Tibial artery (tissue), 4 donors: Measurements from ENCODE around the gene ASB15.

Experiments
- DNase-seq, 2 donors: peaks; one replicate each; pipeline ENCODE4 v3.0.0-alpha.2; 2019
- H3K27ac ChIP-seq, 2 donors: fragments of 200-600 bp; sonication (generic) in 1 of 2; 1 replicate in 1 of 2; 2 replicates in 1 of 2; pipeline ENCODE4 v1.5.1; 2018 to 2019; ENCODE audit warnings: mild to moderate bottlenecking in 1 of 2
- H3K27me3 ChIP-seq, 2 donors: fragments of 200-600 bp; sonication (generic) in 1 of 2; one replicate each; pipeline versions ENCODE4 v1.5.1 to v1.6.0; 2016 to 2019
- H3K36me3 ChIP-seq, 3 donors: fragments of 200-600 bp; sonication (generic) in 2 of 3; one replicate each; pipeline ENCODE4 v1.5.1; 2016 to 2019; ENCODE audit warnings: mild to moderate bottlenecking in 2 of 3
- H3K4me1 ChIP-seq, 4 donors: fragments of 200-600 bp; sonication (generic) in 2 of 4; 1 replicate in 3 of 4; 2 replicates in 1 of 4; pipeline ENCODE4 v1.5.1; 2016 to 2019
- H3K4me3 ChIP-seq, 2 donors: fragments of 200-600 bp; sonication (generic) in 1 of 2; 1 replicate in 1 of 2; 2 replicates in 1 of 2; pipeline ENCODE4 v1.5.1; 2018 to 2019; ENCODE audit warnings: mild to moderate bottlenecking in 2 of 2
- H3K9me3 ChIP-seq, 3 donors: fragments of 200-600 bp; sonication (generic) in 1 of 3; one replicate each; pipeline ENCODE4 v1.5.1; 2016 to 2019
- intact Hi-C: fragments of 100-400 bp; cut with DNase I; formaldehyde crosslinking; loops from one replicate; pipeline ENCODE4 v1.15.0; 2023; ENCODE audit warnings: low total_unique reads
- TF ChIP-seq, protein P1 (sequence below), 2 experiments: fragments of 200-600 bp in 1 of 2; fragments of 450-650 bp in 1 of 2; IDR thresholded peaks; one replicate each; pipeline ENCODE4 v1.5.1; 2017 to 2019; ENCODE audit warnings: antibody characterized with exemption in 2 of 2, mild to moderate bottlenecking in 1 of 2, moderate library complexity in 1 of 2

Gene ASB15

DNA sequence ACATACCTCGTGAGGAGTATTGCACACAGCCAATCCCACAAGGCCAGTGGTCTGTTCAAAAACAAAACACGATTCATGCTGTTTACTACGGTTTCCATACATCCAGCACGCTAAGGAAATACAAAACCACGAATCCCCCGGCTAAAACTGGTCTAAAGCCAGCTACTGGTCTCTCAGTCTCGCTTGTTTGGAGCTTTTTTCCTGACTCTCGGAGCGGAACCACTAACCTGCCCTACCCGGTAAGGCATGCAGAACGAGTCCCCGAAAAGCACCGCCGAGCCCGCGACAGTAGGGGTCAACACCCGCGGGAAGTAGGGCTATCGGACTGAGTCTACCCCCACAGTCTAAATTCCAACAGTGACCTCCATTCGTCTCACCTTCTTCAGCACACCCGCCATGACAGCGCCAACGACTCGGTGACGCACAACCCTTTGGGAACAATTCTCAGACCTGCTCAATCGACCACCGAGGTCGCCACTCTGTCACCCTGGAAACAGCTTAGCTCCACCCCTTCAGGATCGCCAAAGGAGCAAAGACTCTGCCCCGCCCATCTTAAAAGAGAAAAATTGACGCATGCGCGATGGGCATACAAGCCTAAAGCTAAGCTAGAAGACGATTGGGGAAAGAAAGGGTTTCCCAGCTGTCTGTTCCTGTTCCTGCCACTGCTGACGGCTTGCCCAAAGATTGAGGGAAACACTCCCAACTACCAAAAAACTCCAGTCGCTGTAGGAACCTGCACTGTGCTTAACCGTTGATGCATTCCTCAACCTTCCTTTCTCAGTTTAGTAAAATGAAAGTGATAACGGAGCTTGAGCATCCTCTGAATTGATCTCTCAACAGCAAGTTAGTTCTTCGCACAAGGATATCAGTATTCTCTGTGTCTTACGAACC lies 44.0 kb upstream of the ASB15 start, which contains the start of gene NDUFA5:
Gene NDUFA5 (minus strand): TSS at position 421 of the 891 bp plus-strand sequence. CDS start 23 bp downstream, at position 398.
- TF ChIP-seq, protein P1, sequence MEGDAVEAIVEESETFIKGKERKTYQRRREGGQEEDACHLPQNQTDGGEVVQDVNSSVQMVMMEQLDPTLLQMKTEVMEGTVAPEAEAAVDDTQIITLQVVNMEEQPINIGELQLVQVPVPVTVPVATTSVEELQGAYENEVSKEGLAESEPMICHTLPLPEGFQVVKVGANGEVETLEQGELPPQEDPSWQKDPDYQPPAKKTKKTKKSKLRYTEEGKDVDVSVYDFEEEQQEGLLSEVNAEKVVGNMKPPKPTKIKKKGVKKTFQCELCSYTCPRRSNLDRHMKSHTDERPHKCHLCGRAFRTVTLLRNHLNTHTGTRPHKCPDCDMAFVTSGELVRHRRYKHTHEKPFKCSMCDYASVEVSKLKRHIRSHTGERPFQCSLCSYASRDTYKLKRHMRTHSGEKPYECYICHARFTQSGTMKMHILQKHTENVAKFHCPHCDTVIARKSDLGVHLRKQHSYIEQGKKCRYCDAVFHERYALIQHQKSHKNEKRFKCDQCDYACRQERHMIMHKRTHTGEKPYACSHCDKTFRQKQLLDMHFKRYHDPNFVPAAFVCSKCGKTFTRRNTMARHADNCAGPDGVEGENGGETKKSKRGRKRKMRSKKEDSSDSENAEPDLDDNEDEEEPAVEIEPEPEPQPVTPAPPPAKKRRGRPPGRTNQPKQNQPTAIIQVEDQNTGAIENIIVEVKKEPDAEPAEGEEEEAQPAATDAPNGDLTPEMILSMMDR (IDR thresholded peaks at IDR 0.05), result no peak
- intact Hi-C loops, result loop anchor here (1.0 kb wide), 1 partner anchor 19 kb away; no protein-coding TSS in a partner anchor
- Histone ChIP-seq H3K27me3 (no peaks in the 10 kb centered on the region), H3K36me3 (peaks cover 0 to 8% (median 0%) of the 10 kb centered on the region in 3 donors), H3K4me1 (peaks cover 0 to 33% (median 18%) of the 10 kb centered on the region in 4 donors), H3K27ac (peak within 1 kb of the TSS; percentile 88 to 94), H3K4me3 (peak within 1 kb of the TSS; percentile 94 to 96), H3K9me3 (no peaks in the 10 kb centered on the region)
- DNase-seq, result peak; percentile 98 to 99

- DNase-seq, result no peak
- no peaks in the 10 kb centered on the region for H3K9me3 ChIP-seq
- H3K4me1 ChIP-seq, result peaks cover 0 to 33% (median 18%) of the 10 kb centered on the region in 4 donors
- H3K27me3 ChIP-seq, result no peaks in the 10 kb centered on the region
- intact Hi-C loops, result no loop called here
- peak overlapping the region; percentile 94 to 96 for H3K4me3 ChIP-seq
- peak overlapping the region; percentile 88 to 94 for H3K27ac ChIP-seq
- TF ChIP-seq, protein P1 (IDR thresholded peaks at IDR 0.05), result no peak
- H3K36me3 ChIP-seq, result peaks cover 0 to under 1% (median 0%) of the 10 kb centered on the region in 3 donors
Measured at GRCh38 chr7:123558289-123558874, 43.2 kb upstream of the ASB15 start.

DNA sequence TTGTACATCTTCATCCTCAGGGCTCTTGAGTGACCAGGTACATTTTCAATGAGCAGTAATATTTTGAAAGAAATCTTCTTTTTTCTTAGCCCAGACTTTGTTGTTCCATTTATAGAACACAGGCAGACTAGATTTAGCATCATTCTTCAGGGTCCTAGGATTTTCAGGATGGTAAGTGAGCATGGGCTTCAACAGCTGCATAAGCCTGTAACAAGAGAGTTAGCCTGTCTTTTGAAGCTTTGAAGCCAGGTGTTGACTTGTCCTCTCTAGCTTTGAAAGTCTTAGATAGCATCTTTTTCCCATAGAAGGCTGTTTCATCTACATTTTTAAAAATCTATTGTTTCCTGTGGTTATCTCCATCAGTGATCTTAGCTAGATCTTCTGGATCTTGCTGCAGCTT lies 39.5 kb upstream of the ASB15 start:
- H3K27ac ChIP-seq, result no peak overlapping the region
- H3K27me3 ChIP-seq, result no peaks in the 10 kb centered on the region
- DNase-seq, result no peak
- intact Hi-C loops, result no loop called here
- H3K4me3 ChIP-seq, result no peak overlapping the region
- H3K9me3 ChIP-seq, result no peaks in the 10 kb centered on the region
- H3K4me1 ChIP-seq, result peaks cover 0 to 4% (median 0%) of the 10 kb centered on the region in 4 donors
- TF ChIP-seq, protein P1 (IDR thresholded peaks at IDR 0.05), result no peak
- H3K36me3 ChIP-seq, result no peaks in the 10 kb centered on the region

GRCh38 chr7:123569352-123570010 lies 32.1 kb upstream of the ASB15 start:
- no peaks in the 10 kb centered on the region for H3K9me3 ChIP-seq
- intact Hi-C loops, result no loop called here

More at GRCh38 chr7:123569352-123570010, 32.1 kb upstream of the ASB15 start:
- Histone ChIP-seq H3K4me1 (no peaks in the 10 kb centered on the region), H3K27me3 (no peaks in the 10 kb centered on the region), H3K4me3 (no peak overlapping the region), H3K36me3 (no peaks in the 10 kb centered on the region), H3K27ac (no peak overlapping the region)
- DNase-seq, result no peak
- TF ChIP-seq, protein P1 (IDR thresholded peaks at IDR 0.05), result no peak
